Measurements from ENCODE around the gene PRM2.

Gene PRM2

DNA sequence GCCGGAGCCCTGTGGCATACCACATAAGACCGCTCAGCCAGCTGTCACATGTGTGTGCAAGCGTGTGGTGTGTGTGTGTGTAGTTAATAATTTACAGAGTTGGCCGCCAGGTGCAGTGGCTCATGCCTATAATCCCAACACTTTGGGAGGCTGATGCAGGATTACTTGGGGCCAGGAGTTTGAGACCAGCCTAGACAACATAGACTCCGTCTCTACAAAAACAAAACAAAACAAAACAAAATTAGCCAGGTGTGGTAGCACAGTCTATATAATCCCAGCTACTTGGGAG is 40.6 kb downstream of the PRM2 start:
- no peak for TF ChIP-seq CTCF (IDR thresholded peaks at IDR 0.05; ENCODE audit: low read length, missing control alignments)
- H3K4me3 ChIP-seq (replicated peaks; ENCODE audit: low read depth, low read length) = no peak overlapping the region
- DNase-seq (ENCODE audit: low read depth) = no peak

- no peak for DNase-seq (ENCODE audit: low read depth)
Observed at GRCh38 chr16:11234884-11235702, 41.2 kb downstream of the PRM2 start.

GRCh38 chr16:11233727-11234376 is 42.4 kb downstream of the PRM2 start:
- TF ChIP-seq CTCF (IDR thresholded peaks at IDR 0.05; ENCODE audit: low read length, missing control alignments) = no peak
- no peak overlapping the region for H3K4me3 ChIP-seq (replicated peaks; ENCODE audit: low read depth, low read length)
- no peak for DNase-seq (ENCODE audit: low read depth)

More at GRCh38 chr16:11234884-11235702, 41.2 kb downstream of the PRM2 start:
- H3K4me3 ChIP-seq (replicated peaks; ENCODE audit: low read depth, low read length) = no peak overlapping the region
- TF ChIP-seq CTCF (IDR thresholded peaks at IDR 0.05; ENCODE audit: low read length, missing control alignments) = no peak

DNA sequence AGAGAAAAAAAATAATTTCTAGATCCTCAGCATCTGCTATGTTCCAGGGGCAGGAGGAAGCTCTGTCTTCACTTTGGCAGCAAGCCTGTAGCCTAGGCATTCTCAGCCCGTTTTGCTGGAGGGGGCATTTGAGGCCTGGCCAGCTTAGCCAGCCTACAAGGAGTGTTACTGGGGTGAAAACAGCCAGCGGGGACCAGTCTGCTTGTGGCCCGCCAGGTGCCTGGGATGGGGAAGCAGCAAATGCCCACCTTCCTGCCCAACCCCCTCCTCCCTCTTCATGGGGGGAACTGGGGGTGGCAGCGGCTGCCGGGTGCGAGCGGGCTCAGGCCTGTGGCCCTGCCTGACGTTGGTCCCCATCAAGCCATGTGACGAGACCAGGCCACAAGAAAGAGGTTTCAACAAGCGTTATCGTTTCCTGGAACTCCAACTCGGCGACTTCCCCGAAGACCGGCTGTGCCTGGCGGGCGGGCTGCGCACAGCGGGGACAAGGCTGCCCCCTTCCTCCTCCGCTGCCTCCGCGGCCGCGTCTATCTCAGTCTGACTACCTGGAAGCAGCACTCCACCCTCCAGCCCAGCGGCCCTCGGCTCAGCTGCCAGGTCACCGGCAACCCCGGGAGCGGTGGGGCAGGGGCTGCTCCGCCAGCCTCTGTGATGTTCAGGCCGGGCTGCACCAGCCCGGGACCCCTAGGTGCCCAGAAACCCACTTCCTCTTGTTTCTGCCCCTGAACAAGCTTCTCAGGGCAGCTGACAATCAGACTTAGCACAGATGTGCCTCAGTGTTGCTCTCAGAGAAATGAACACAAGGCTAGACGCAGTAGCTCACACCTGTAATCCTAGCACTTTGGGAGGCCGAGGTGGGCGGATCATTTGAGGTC is 43.2 kb downstream of the PRM2 start:
- TF ChIP-seq CTCF (IDR thresholded peaks at IDR 0.05; ENCODE audit: low read length, missing control alignments) = no peak
- no peak for DNase-seq (ENCODE audit: low read depth)
- no peak overlapping the region for H3K4me3 ChIP-seq (replicated peaks; ENCODE audit: low read depth, low read length)

- TF ChIP-seq CTCF (IDR thresholded peaks at IDR 0.05; ENCODE audit: low read length, missing control alignments) = no peak
- no peak overlapping the region for H3K4me3 ChIP-seq (replicated peaks; ENCODE audit: low read depth, low read length)
- no peak for DNase-seq (ENCODE audit: low read depth)
Observed at GRCh38 chr16:11232302-11232851, 43.9 kb downstream of the PRM2 start.

GRCh38 chr16:11231367-11231970 is 44.8 kb downstream of the PRM2 start:
- no peak for TF ChIP-seq CTCF (IDR thresholded peaks at IDR 0.05; ENCODE audit: low read length, missing control alignments)
- no peak for DNase-seq (ENCODE audit: low read depth)
- H3K4me3 ChIP-seq (replicated peaks; ENCODE audit: low read depth, low read length) = no peak overlapping the region

Measured in fibroblast of pulmonary artery (primary cell).